ENCODE results near the gene PLXNA4. TPM values are rescaled to one million over a fixed set of nuclear protein-coding genes. Genes with fewer than 3 reads are reported as not detected.

Gene PLXNA4
- total RNA-seq, 2 donors from 2014 or later, result 12.2 to 27.7 TPM

- no peak overlapping the region for H3K27ac ChIP-seq
Measured at GRCh38 chr7:132250480-132251326, 325.6 kb downstream of the PLXNA4 start.

DNA sequence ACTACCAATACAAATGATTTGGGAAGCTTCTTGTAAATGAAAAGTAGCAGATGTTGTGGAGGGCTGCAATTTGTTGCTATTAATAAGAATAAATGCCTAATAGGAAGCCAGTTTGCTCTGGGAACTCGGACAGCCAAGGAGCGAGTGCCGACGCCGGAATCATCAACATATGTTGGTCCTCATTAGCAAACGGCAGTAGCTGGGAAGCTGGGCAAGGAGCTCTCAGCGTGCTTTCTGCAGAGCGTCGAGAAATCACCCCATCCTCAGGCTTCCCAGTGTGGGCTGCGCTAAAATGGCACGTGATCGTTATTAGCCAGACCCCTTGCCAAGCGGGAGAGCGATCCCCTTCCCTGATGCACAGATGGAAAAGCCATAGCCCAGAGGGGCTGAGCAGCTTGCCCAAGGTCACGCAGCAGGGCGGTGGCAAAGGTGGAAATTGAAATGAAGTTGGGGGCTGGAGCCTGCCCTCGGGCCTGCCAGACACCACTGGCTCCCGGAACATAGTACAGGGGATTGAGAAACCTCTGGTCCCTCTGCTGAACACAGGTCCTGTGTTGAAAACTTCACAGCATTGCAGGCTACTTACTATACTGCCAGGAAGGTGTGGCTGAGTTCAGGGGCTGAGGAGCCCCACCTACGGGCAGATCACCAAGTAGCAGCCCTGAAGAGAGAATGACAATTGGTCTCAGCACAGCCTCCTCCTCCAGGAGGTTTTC, 326.9 kb downstream of the PLXNA4 start:
- no peak for TF ChIP-seq CTCF (IDR thresholded peaks at IDR 0.05)
- H3K9me3 ChIP-seq, result no peaks in the 10 kb centered on the region
- DNase-seq (ENCODE audit: low spot score) (no peak), ATAC-seq (ENCODE audit: insufficient number of reproducible peaks, low FRiP score, low read depth) (no peak)
- peaks cover 6 to 25% of the 10 kb centered on the region in 2 donors for H3K4me1 ChIP-seq (ENCODE audit: control insufficient read depth in 1 of 2, low read depth in 2 of 2)
- no peak overlapping the region for H3K27ac ChIP-seq
- H3K27me3 ChIP-seq (replicated peaks; ENCODE audit: insufficient read depth), result no peaks in the 10 kb centered on the region
- H3K4me3 ChIP-seq, result no peak overlapping the region
- no peaks in the 10 kb centered on the region for H3K36me3 ChIP-seq

More at GRCh38 chr7:132250480-132251326, 325.6 kb downstream of the PLXNA4 start:
- no peak for TF ChIP-seq CTCF (IDR thresholded peaks at IDR 0.05)
- peaks cover 6 to 36% of the 10 kb centered on the region in 2 donors for H3K4me1 ChIP-seq (ENCODE audit: control insufficient read depth in 1 of 2, low read depth in 2 of 2)
- ATAC-seq (ENCODE audit: insufficient number of reproducible peaks, low FRiP score, low read depth), result no peak
- no peaks in the 10 kb centered on the region for H3K36me3 ChIP-seq
- DNase-seq (ENCODE audit: low spot score), result no peak
- H3K4me3 ChIP-seq, result no peak overlapping the region
- no peaks in the 10 kb centered on the region for H3K27me3 ChIP-seq (replicated peaks; ENCODE audit: insufficient read depth)
- H3K9me3 ChIP-seq, result no peaks in the 10 kb centered on the region

DNA sequence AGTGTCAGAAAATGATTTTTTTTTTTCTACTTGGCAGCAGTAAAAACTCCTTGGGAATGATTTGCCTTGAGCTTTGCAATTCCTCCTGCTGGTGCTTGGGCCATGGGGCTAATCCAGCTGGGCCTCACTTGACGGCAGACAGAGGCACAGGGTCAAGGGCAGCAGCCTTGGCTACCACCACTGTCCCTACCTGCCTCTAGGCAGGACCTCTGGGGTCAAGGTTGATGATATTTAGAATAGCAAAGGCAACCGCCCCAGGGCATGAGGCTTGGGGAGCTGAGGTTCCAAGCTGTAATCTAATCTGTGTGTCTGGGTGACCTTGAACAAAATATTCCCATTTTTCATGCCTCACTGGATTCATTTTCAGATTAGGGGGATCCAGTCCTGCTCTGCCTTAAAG, 327.4 kb downstream of the PLXNA4 start:
- H3K36me3 ChIP-seq, result no peaks in the 10 kb centered on the region
- TF ChIP-seq CTCF (IDR thresholded peaks at IDR 0.05), result no peak
- DNase-seq (ENCODE audit: low spot score), result no peak
- H3K27me3 ChIP-seq (replicated peaks; ENCODE audit: insufficient read depth), result no peaks in the 10 kb centered on the region
- peaks cover 6 to 25% of the 10 kb centered on the region in 2 donors for H3K4me1 ChIP-seq (ENCODE audit: control insufficient read depth in 1 of 2, low read depth in 2 of 2)
- H3K9me3 ChIP-seq, result no peaks in the 10 kb centered on the region
- H3K4me3 ChIP-seq, result no peak overlapping the region
- no peak overlapping the region for H3K27ac ChIP-seq
- ATAC-seq (ENCODE audit: insufficient number of reproducible peaks, low FRiP score, low read depth), result no peak

DNA sequence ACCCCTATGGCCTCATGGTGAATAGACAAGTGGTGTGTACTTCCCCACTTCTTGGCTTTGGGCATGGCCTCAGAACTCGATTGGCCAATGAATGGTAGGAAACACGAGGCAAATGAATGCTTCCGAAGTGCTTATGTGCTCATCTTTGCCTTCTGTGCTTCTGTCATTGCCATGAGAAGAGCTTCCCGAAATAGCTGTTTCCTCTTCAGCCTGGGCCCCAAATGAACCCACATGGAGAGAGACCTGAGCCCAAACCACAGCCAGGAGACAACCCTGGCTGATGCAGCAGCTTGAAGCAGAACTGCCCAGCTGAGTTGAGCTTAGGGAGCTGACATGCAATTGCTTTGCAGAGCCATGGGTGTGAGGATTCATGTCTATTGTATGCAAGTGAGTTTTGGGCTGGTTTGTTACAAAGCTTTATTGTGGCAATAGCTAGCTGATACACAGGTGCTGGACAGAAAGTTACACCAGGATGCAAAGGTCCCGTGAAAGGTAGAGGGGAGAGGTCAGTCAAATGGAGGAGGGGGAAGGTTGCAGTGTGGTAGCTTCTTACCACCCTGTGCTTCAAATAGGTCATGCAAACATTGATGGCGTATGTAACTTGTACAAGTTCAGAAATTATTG, 328.2 kb downstream of the PLXNA4 start:
- no peak for TF ChIP-seq CTCF (IDR thresholded peaks at IDR 0.05)
- ATAC-seq (ENCODE audit: insufficient number of reproducible peaks, low FRiP score, low read depth), result no peak
- no peak for DNase-seq (ENCODE audit: low spot score)
- H3K9me3 ChIP-seq, result no peaks in the 10 kb centered on the region
- H3K4me3 ChIP-seq, result no peak overlapping the region
- no peaks in the 10 kb centered on the region for H3K36me3 ChIP-seq
- H3K27me3 ChIP-seq (replicated peaks; ENCODE audit: insufficient read depth), result no peaks in the 10 kb centered on the region
- H3K4me1 ChIP-seq (ENCODE audit: control insufficient read depth in 1 of 2, low read depth in 2 of 2), result peaks cover 6 to 25% of the 10 kb centered on the region in 2 donors
- H3K27ac ChIP-seq, result no peak overlapping the region

- ATAC-seq (ENCODE audit: insufficient number of reproducible peaks, low FRiP score, low read depth) (no peak), DNase-seq (ENCODE audit: low spot score) (no peak)
- TF ChIP-seq CTCF (IDR thresholded peaks at IDR 0.05), result no peak
- Histone ChIP-seq H3K9me3 (no peaks in the 10 kb centered on the region), H3K4me3 (no peak overlapping the region), H3K27ac (no peak overlapping the region), H3K27me3 (replicated peaks; ENCODE audit: insufficient read depth) (no peaks in the 10 kb centered on the region), H3K4me1 (ENCODE audit: control insufficient read depth in 1 of 2, low read depth in 2 of 2) (peaks cover 2 to 15% of the 10 kb centered on the region in 2 donors), H3K36me3 (no peaks in the 10 kb centered on the region)
Measured at GRCh38 chr7:132246591-132246990, 329.7 kb downstream of the PLXNA4 start.

All from thoracic aorta (tissue), 2 donors.